ENCODE measurements around the gene ANTXR2.

ANTXR2 gene

GRCh38 chr4:79875344-79875899, 197.6 kb downstream of the ANTXR2 start:
- H2BK120ac ChIP-seq (ENCODE audit: insufficient read depth, low read length, poor library complexity): no peak overlapping the region
- H3K79me2 ChIP-seq (ENCODE audit: control insufficient read depth, insufficient read depth, low read length, poor library complexity): no peaks in the 10 kb centered on the region
- no peak overlapping the region for H3K4me3 ChIP-seq (ENCODE audit: low read depth, low read length)
- no peak overlapping the region for H3K4ac ChIP-seq (ENCODE audit: low read depth, low read length)
- no peaks in the 10 kb centered on the region for H3K9me3 ChIP-seq (ENCODE audit: insufficient read depth, low read depth, low read length)
- H3K27ac ChIP-seq (ENCODE audit: low read depth, low read length): no peak overlapping the region
- no peak overlapping the region for H4K12ac ChIP-seq (ENCODE audit: low read depth, low read length)
- H2BK12ac ChIP-seq (ENCODE audit: low read length): no peak overlapping the region
- H3K36me3 ChIP-seq (ENCODE audit: control insufficient read depth in 1 of 2, insufficient read depth in 2 of 2, low read length in 2 of 2): no peaks in the 10 kb centered on the region
- H2AFZ ChIP-seq (ENCODE audit: insufficient read depth, low read length, poor library complexity): no peak overlapping the region
- no peak overlapping the region for H4K91ac ChIP-seq (ENCODE audit: low read depth, low read length)
- no peak overlapping the region for H2AK5ac ChIP-seq (ENCODE audit: low read length)
- H3K79me1 ChIP-seq (ENCODE audit: low read length): no peaks in the 10 kb centered on the region
- peak in 1 of 2 donors; percentile 40 for DNase-seq
- H4K8ac ChIP-seq (ENCODE audit: low read depth, low read length): no peak overlapping the region
- no peak overlapping the region for H3K4me2 ChIP-seq (ENCODE audit: low read length)
- H2BK5ac ChIP-seq (ENCODE audit: low read depth, low read length, poor library complexity): no peak overlapping the region
- no peak overlapping the region for H3K23ac ChIP-seq (ENCODE audit: low read length)
- no peak overlapping the region for H3K14ac ChIP-seq (ENCODE audit: low read length)
- no peaks in the 10 kb centered on the region for H3K4me1 ChIP-seq (ENCODE audit: control insufficient read depth in 1 of 2, insufficient read depth in 2 of 2, low read length in 2 of 2)
- no peak overlapping the region for H3K18ac ChIP-seq (ENCODE audit: low read length)
- no peak overlapping the region for H3K9ac ChIP-seq (ENCODE audit: low read length)
- WGBS (ENCODE audit: extremely low coverage, insufficient coverage, insufficient read length): no CpG with 5 or more reads among the region's 4 CpGs
- H3K27me3 ChIP-seq (ENCODE audit: insufficient read depth, low read length): no peaks in the 10 kb centered on the region

GRCh38 chr4:79874197-79874596, 198.8 kb downstream of the ANTXR2 start:
- Histone ChIP-seq H2AFZ (ENCODE audit: insufficient read depth, low read length, poor library complexity) (no peak overlapping the region), H3K4ac (ENCODE audit: low read depth, low read length) (no peak overlapping the region), H3K36me3 (ENCODE audit: control insufficient read depth in 1 of 2, insufficient read depth in 2 of 2, low read length in 2 of 2) (no peaks in the 10 kb centered on the region), H2BK12ac (ENCODE audit: low read length) (no peak overlapping the region), H3K79me1 (ENCODE audit: low read length) (no peaks in the 10 kb centered on the region), H3K79me2 (ENCODE audit: control insufficient read depth, insufficient read depth, low read length, poor library complexity) (no peaks in the 10 kb centered on the region), H3K27me3 (ENCODE audit: insufficient read depth, low read length) (no peaks in the 10 kb centered on the region), H3K14ac (ENCODE audit: low read length) (no peak overlapping the region), H3K18ac (ENCODE audit: low read length) (no peak overlapping the region), H3K4me3 (ENCODE audit: low read depth, low read length) (no peak overlapping the region), H3K23ac (ENCODE audit: low read length) (no peak overlapping the region), H4K91ac (ENCODE audit: low read depth, low read length) (no peak overlapping the region), H2BK5ac (ENCODE audit: low read depth, low read length, poor library complexity) (no peak overlapping the region), H2AK5ac (ENCODE audit: low read length) (no peak overlapping the region), H4K12ac (ENCODE audit: low read depth, low read length) (no peak overlapping the region), H3K27ac (ENCODE audit: low read depth, low read length) (no peak overlapping the region), H3K9ac (ENCODE audit: low read length) (no peak overlapping the region), H4K8ac (ENCODE audit: low read depth, low read length) (no peak overlapping the region), H2BK120ac (ENCODE audit: insufficient read depth, low read length, poor library complexity) (no peak overlapping the region), H3K9me3 (ENCODE audit: insufficient read depth, low read depth, low read length) (no peaks in the 10 kb centered on the region), H3K4me2 (ENCODE audit: low read length) (no peak overlapping the region), H3K4me1 (ENCODE audit: control insufficient read depth in 1 of 2, insufficient read depth in 2 of 2, low read length in 2 of 2) (no peaks in the 10 kb centered on the region)
- DNase-seq: no peak
- no CpG with 5 or more reads among the region's 2 CpGs for WGBS (ENCODE audit: extremely low coverage, insufficient coverage, insufficient read length)

- Histone ChIP-seq H3K79me2 (ENCODE audit: control insufficient read depth, insufficient read depth, low read length, poor library complexity) (no peaks in the 10 kb centered on the region), H3K4me3 (ENCODE audit: low read depth, low read length) (no peak overlapping the region), H3K9me3 (ENCODE audit: insufficient read depth, low read depth, low read length) (no peaks in the 10 kb centered on the region), H4K12ac (ENCODE audit: low read depth, low read length) (no peak overlapping the region), H3K23ac (ENCODE audit: low read length) (no peak overlapping the region), H2BK5ac (ENCODE audit: low read depth, low read length, poor library complexity) (no peak overlapping the region), H2AFZ (ENCODE audit: insufficient read depth, low read length, poor library complexity) (no peak overlapping the region), H3K4me1 (ENCODE audit: control insufficient read depth in 1 of 2, insufficient read depth in 2 of 2, low read length in 2 of 2) (no peaks in the 10 kb centered on the region), H3K9ac (ENCODE audit: low read length) (no peak overlapping the region), H3K27ac (ENCODE audit: low read depth, low read length) (no peak overlapping the region), H3K4ac (ENCODE audit: low read depth, low read length) (no peak overlapping the region), H3K4me2 (ENCODE audit: low read length) (no peak overlapping the region), H3K79me1 (ENCODE audit: low read length) (no peaks in the 10 kb centered on the region), H3K27me3 (ENCODE audit: insufficient read depth, low read length) (no peaks in the 10 kb centered on the region), H2AK5ac (ENCODE audit: low read length) (no peak overlapping the region), H4K8ac (ENCODE audit: low read depth, low read length) (no peak overlapping the region), H3K18ac (ENCODE audit: low read length) (no peak overlapping the region), H3K14ac (ENCODE audit: low read length) (no peak overlapping the region), H2BK12ac (ENCODE audit: low read length) (no peak overlapping the region), H3K36me3 (ENCODE audit: control insufficient read depth in 1 of 2, insufficient read depth in 2 of 2, low read length in 2 of 2) (no peaks in the 10 kb centered on the region), H4K91ac (ENCODE audit: low read depth, low read length) (no peak overlapping the region), H2BK120ac (ENCODE audit: insufficient read depth, low read length, poor library complexity) (no peak overlapping the region)
- WGBS (ENCODE audit: extremely low coverage, insufficient coverage, insufficient read length): no CpG with 5 or more reads among the region's 1 CpG
- DNase-seq: peak; percentile 23 to 31
Observed at GRCh38 chr4:79872738-79873137, 200.3 kb downstream of the ANTXR2 start.

GRCh38 chr4:79871961-79872360, 201.1 kb downstream of the ANTXR2 start:
- Histone ChIP-seq H3K27ac (ENCODE audit: low read depth, low read length) (no peak overlapping the region), H3K14ac (ENCODE audit: low read length) (no peak overlapping the region), H3K23ac (ENCODE audit: low read length) (no peak overlapping the region), H3K9ac (ENCODE audit: low read length) (no peak overlapping the region), H2AFZ (ENCODE audit: insufficient read depth, low read length, poor library complexity) (no peak overlapping the region), H4K91ac (ENCODE audit: low read depth, low read length) (no peak overlapping the region), H3K79me1 (ENCODE audit: low read length) (no peaks in the 10 kb centered on the region), H4K12ac (ENCODE audit: low read depth, low read length) (no peak overlapping the region), H2BK12ac (ENCODE audit: low read length) (no peak overlapping the region), H3K27me3 (ENCODE audit: insufficient read depth, low read length) (no peaks in the 10 kb centered on the region), H4K8ac (ENCODE audit: low read depth, low read length) (no peak overlapping the region), H3K36me3 (ENCODE audit: control insufficient read depth in 1 of 2, insufficient read depth in 2 of 2, low read length in 2 of 2) (no peaks in the 10 kb centered on the region), H3K4me1 (ENCODE audit: control insufficient read depth in 1 of 2, insufficient read depth in 2 of 2, low read length in 2 of 2) (no peaks in the 10 kb centered on the region), H2BK120ac (ENCODE audit: insufficient read depth, low read length, poor library complexity) (no peak overlapping the region), H3K4me2 (ENCODE audit: low read length) (no peak overlapping the region), H3K18ac (ENCODE audit: low read length) (no peak overlapping the region), H3K4ac (ENCODE audit: low read depth, low read length) (no peak overlapping the region), H2AK5ac (ENCODE audit: low read length) (no peak overlapping the region), H3K79me2 (ENCODE audit: control insufficient read depth, insufficient read depth, low read length, poor library complexity) (no peaks in the 10 kb centered on the region), H3K4me3 (ENCODE audit: low read depth, low read length) (no peak overlapping the region), H2BK5ac (ENCODE audit: low read depth, low read length, poor library complexity) (no peak overlapping the region), H3K9me3 (ENCODE audit: insufficient read depth, low read depth, low read length) (no peaks in the 10 kb centered on the region)
- WGBS (ENCODE audit: extremely low coverage, insufficient coverage, insufficient read length): no CpG with 5 or more reads among the region's 3 CpGs
- peak in 1 of 2 donors; percentile 37 for DNase-seq
